Esophagus muscularis mucosa (tissue), 4 donors: ENCODE data around the gene STK36. TPM values are rescaled to one million over a fixed set of nuclear protein-coding genes. Genes with fewer than 3 reads are reported as not detected.

Experiments
- DNase-seq: peaks from one replicate; pipeline ENCODE4 v3.0.0-alpha.2; 2017; ENCODE audit errors: extremely low spot score
- H3K27ac ChIP-seq, 4 donors: fragments of 200-600 bp; sonication (generic); replicated peaks in 1 of 4; 1 replicate in 3 of 4; 2 replicates in 1 of 4; pipeline ENCODE4 v1.5.1; 2016 to 2019; ENCODE audit warnings: mild to moderate bottlenecking in 1 of 4
- H3K27me3 ChIP-seq, 4 donors: fragments of 200-600 bp; sonication (generic); one replicate each; pipeline versions ENCODE4 v1.5.1 to v1.6.0; 2016 to 2019
- H3K36me3 ChIP-seq, 4 donors: fragments of 200-600 bp; sonication (generic); one replicate each; pipeline ENCODE4 v1.5.1; 2016 to 2019
- H3K4me1 ChIP-seq, 4 donors: fragments of 200-600 bp; sonication (generic); one replicate each; pipeline ENCODE4 v1.5.1; 2016 to 2019
- H3K4me3 ChIP-seq, 4 donors: fragments of 200-600 bp; sonication (generic); 1 replicate in 2 of 4; 2 replicates in 2 of 4; pipeline ENCODE4 v1.5.1; 2016 to 2019; ENCODE audit warnings: mild to moderate bottlenecking in 4 of 4, moderate library complexity in 1 of 4
- H3K9me3 ChIP-seq, 4 donors: fragments of 200-600 bp; sonication (generic); 1 replicate in 3 of 4; 2 replicates in 1 of 4; pipeline ENCODE4 v1.5.1; 2016 to 2019
- CTCF ChIP-seq, 3 experiments: fragments of 200-600 bp in 2 of 3; fragments of 450-650 bp in 1 of 3; sonication (generic) in 2 of 3; IDR thresholded peaks; one replicate each; pipeline ENCODE4 v1.5.1; 2017 to 2019; ENCODE audit warnings: antibody characterized with exemption in 3 of 3, mild to moderate bottlenecking in 2 of 3, moderate library complexity in 1 of 3
- EP300 ChIP-seq: sonication (generic); formaldehyde crosslinking; IDR thresholded peaks from one replicate; pipeline ENCODE4 v1.6.1; 2017; ENCODE audit warnings: antibody characterized with exemption
- POLR2A ChIP-seq: fragments of 450-650 bp; IDR thresholded peaks from one replicate; pipeline ENCODE4 v1.6.1; 2017; ENCODE audit warnings: antibody characterized with exemption, moderate library complexity, mild to moderate bottlenecking, low read depth
- POLR2AphosphoS5 ChIP-seq, 2 donors: sonication (generic); formaldehyde crosslinking; IDR thresholded peaks; one replicate each; pipeline ENCODE4 v1.6.1; 2017; ENCODE audit warnings: antibody characterized with exemption in 2 of 2
- WGBS: methylation state at CpG from one replicate; pipeline ENCODE4 v1.1.5; 2018; 5-methylcytosine and 5-hydroxymethylcytosine counted together
- intact Hi-C: fragments of 100-400 bp; cut with DNase I; formaldehyde crosslinking; loops from one replicate; pipeline ENCODE4 v1.15.1; 2023
- total RNA-seq, 4 donors: library from RNA; depleted of rRNA; stranded (reverse); fragments of >200 nt; gene quantifications; one replicate each; pipeline versions ENCODE4 v1.1.0 to v1.2.1, GENCODE V29; 2016

Gene STK36
- total RNA-seq, 4 donors from 2014 or later, result 12.1 to 19.1 (median 14.8) TPM

GRCh38 chr2:218708086-218708485 lies 36.2 kb downstream of the STK36 start:
- WGBS, result 92% methylated on average over 4 of the region's 4 CpGs
- H3K27me3 ChIP-seq, result no peaks in the 10 kb centered on the region
- intact Hi-C loops, result no loop called here
- TF ChIP-seq CTCF (IDR thresholded peaks at IDR 0.05) (no peak), POLR2A (no peak), EP300 (no peak), POLR2AphosphoS5 (IDR thresholded peaks at IDR 0.05) (no peak)
- peaks cover 4 to 20% (median 20%) of the 10 kb centered on the region in 4 donors for H3K4me1 ChIP-seq
- no peaks in the 10 kb centered on the region for H3K9me3 ChIP-seq
- H3K36me3 ChIP-seq, result no peaks in the 10 kb centered on the region
- H3K27ac ChIP-seq, result no peak overlapping the region
- no peak for DNase-seq
- H3K4me3 ChIP-seq, result no peak overlapping the region

- H3K36me3 ChIP-seq, result no peaks in the 10 kb centered on the region
- WGBS, result 90% methylated on average over 8 of the region's 8 CpGs
- no peaks in the 10 kb centered on the region for H3K27me3 ChIP-seq
- H3K4me1 ChIP-seq, result peaks cover 4 to 26% (median 20%) of the 10 kb centered on the region in 4 donors
- no peak for DNase-seq
- intact Hi-C loops, result loop anchor here (5.0 kb wide), 1 partner anchor 137 kb away; no protein-coding TSS in a partner anchor
- H3K4me3 ChIP-seq, result peak overlapping the region in 3 of 4 donors; percentile 83 to 95 (median 88)
- no peak overlapping the region for H3K27ac ChIP-seq
- TF ChIP-seq POLR2AphosphoS5 (IDR thresholded peaks at IDR 0.05) (no peak), POLR2A (no peak), CTCF (IDR thresholded peaks at IDR 0.05) (no peak), EP300 (no peak)
- no peaks in the 10 kb centered on the region for H3K9me3 ChIP-seq
These were observed 38.0 kb downstream of the STK36 start for GRCh38 chr2:218709908-218710307.

- no peaks in the 10 kb centered on the region for H3K27me3 ChIP-seq
- H3K4me3 ChIP-seq, result peak overlapping the region; percentile 83 to 95 (median 86)
- no peaks in the 10 kb centered on the region for H3K36me3 ChIP-seq
- no peak for TF ChIP-seq POLR2AphosphoS5 (IDR thresholded peaks at IDR 0.05)
- TF ChIP-seq CTCF (IDR thresholded peaks at IDR 0.05), result no peak
- no peak for TF ChIP-seq EP300
- no peak for TF ChIP-seq POLR2A
- peaks cover 4 to 27% (median 20%) of the 10 kb centered on the region in 4 donors for H3K4me1 ChIP-seq
- WGBS, result 55% methylated on average over 14 of the region's 14 CpGs
- DNase-seq, result no peak
- H3K27ac ChIP-seq, result peak overlapping the region; percentile 92 to 97 (median 94)
- intact Hi-C loops, result loop anchor here (5.0 kb wide), 1 partner anchor 137 kb away; no protein-coding TSS in a partner anchor
- no peaks in the 10 kb centered on the region for H3K9me3 ChIP-seq
These were observed 38.4 kb downstream of the STK36 start for GRCh38 chr2:218710334-218710686.

- Histone ChIP-seq H3K4me3 (peak within 1 kb of the TSS; percentile 83 to 95 (median 86)), H3K4me1 (peaks cover 4 to 33% (median 20%) of the 10 kb centered on the region in 4 donors), H3K27me3 (no peaks in the 10 kb centered on the region), H3K9me3 (no peaks in the 10 kb centered on the region), H3K36me3 (no peaks in the 10 kb centered on the region), H3K27ac (peak within 1 kb of the TSS; percentile 92 to 97 (median 94))
- intact Hi-C loops, result loop anchor here (5.0 kb wide), 1 partner anchor 136 kb away; no protein-coding TSS in a partner anchor
- WGBS, result under 1% methylated on average over 47 of the region's 74 CpGs
- DNase-seq, result peak; percentile 99
- TF ChIP-seq POLR2A, result peak; percentile 13
- TF ChIP-seq POLR2AphosphoS5 (IDR thresholded peaks at IDR 0.05), result peak; percentile 90 to 93
- peak; percentile 78 to 95 (median 86) for TF ChIP-seq CTCF (IDR thresholded peaks at IDR 0.05)
- TF ChIP-seq EP300, result no peak
These were observed 39.0 kb downstream of the STK36 start, which contains the start of gene TTLL4 for GRCh38 chr2:218710687-218711549. Gene TTLL4 (plus strand): TSS chr2:218710835. CDS start chr2:218737677, 26,842 bp downstream.
